Activated naive CD4-positive, alpha-beta T cell treated with anti-CD3 and anti-CD28 coated beads for 36 hours (primary cell): ENCODE data around the gene RXFP1. TPM values are rescaled to one million over a fixed set of nuclear protein-coding genes. Genes with fewer than 3 reads are reported as not detected.

Experiments
- CTCF ChIA-PET: fragments of 350-600 bp; sonication (Branson Sonifier 250); formaldehyde crosslinking; loops from one replicate; lab custom pipeline; 2021; ENCODE audit warnings: antibody characterized with exemption; lab: Charles Lee
- DNase-seq: peaks from one replicate; pipeline ENCODE4 v3.0.0-alpha.2; 2020
- H3K27ac Mint-ChIP-seq: one replicate; pipeline ENCODE4 v1.8.0; 2021; ENCODE audit warnings: mild to moderate bottlenecking, mixed read lengths
- H3K27me3 Mint-ChIP-seq: one replicate; pipeline ENCODE4 v1.8.0; 2021; ENCODE audit warnings: low read depth, mixed read lengths
- H3K36me3 Mint-ChIP-seq: one replicate; pipeline ENCODE4 v1.8.0; 2021; ENCODE audit warnings: low read depth, mixed read lengths
- H3K4me1 Mint-ChIP-seq: one replicate; pipeline ENCODE4 v1.8.0; 2021; ENCODE audit warnings: low read depth, mixed read lengths
- H3K4me3 Mint-ChIP-seq: one replicate; pipeline ENCODE4 v1.8.0; 2021; ENCODE audit warnings: mild to moderate bottlenecking, moderate library complexity, mixed read lengths
- H3K9me3 Mint-ChIP-seq: one replicate; pipeline ENCODE4 v1.8.0; 2021; ENCODE audit warnings: mixed read lengths
- intact Hi-C: fragments of 100-400 bp; cut with micrococcal nuclease; formaldehyde crosslinking; loops from one replicate; pipeline ENCODE4 v1.15.1; 2023
- total RNA-seq, 2 experiments: library from RNA; stranded (reverse); gene quantifications; one replicate each; pipeline ENCODE4 v1.2.3, GENCODE V29; 2021

RXFP1 gene
- total RNA-seq, result not detected

GRCh38 chr4:158521484-158522088 is at the start of gene RXFP1:
TSS of gene RXFP1 (plus strand) at chr4:158521882. CDS start at chr4:158521977, 95 bp downstream.
- DNase-seq, result no peak
- Mint-ChIP-seq H3K27me3 (peaks cover 9% of the 10 kb centered on the region), H3K4me3 (no peak within 1 kb of the TSS), H3K4me1 (no peaks in the 10 kb centered on the region), H3K36me3 (no peaks in the 10 kb centered on the region), H3K9me3 (no peaks in the 10 kb centered on the region), H3K27ac (no peak within 1 kb of the TSS)
- CTCF ChIA-PET, result no interaction called here
- intact Hi-C loops, result no loop called here

GRCh38 chr4:158481811-158482210 is 39.9 kb upstream of the RXFP1 start:
- Mint-ChIP-seq H3K27ac (no peak overlapping the region), H3K27me3 (no peaks in the 10 kb centered on the region), H3K4me1 (no peaks in the 10 kb centered on the region), H3K4me3 (no peak overlapping the region), H3K36me3 (no peaks in the 10 kb centered on the region), H3K9me3 (no peaks in the 10 kb centered on the region)
- CTCF ChIA-PET, result no interaction called here
- intact Hi-C loops, result no loop called here
- no peak for DNase-seq

- intact Hi-C loops, result no loop called here
- DNase-seq, result no peak
- no peak overlapping the region for H3K4me3 Mint-ChIP-seq
- peaks cover 2% of the 10 kb centered on the region for H3K9me3 Mint-ChIP-seq
- no peak overlapping the region for H3K27ac Mint-ChIP-seq
- H3K36me3 Mint-ChIP-seq, result no peaks in the 10 kb centered on the region
- H3K27me3 Mint-ChIP-seq, result peaks cover 4% of the 10 kb centered on the region
- CTCF ChIA-PET, result interaction anchor here (1.3 kb wide), 1 partner anchor 12 kb away, joined by 6 read pairs; no protein-coding TSS in a partner anchor
- no peaks in the 10 kb centered on the region for H3K4me1 Mint-ChIP-seq
These were observed 37.4 kb upstream of the RXFP1 start for GRCh38 chr4:158484173-158484885.

- CTCF ChIA-PET, result interaction anchor here (0.8 kb wide), 1 partner anchor 21 kb away, joined by 3 read pairs; no protein-coding TSS in a partner anchor
- DNase-seq, result no peak
- H3K36me3 Mint-ChIP-seq, result no peaks in the 10 kb centered on the region
- intact Hi-C loops, result loop anchor here (10.0 kb wide), 1 partner anchor 954 kb away; no protein-coding TSS in a partner anchor
- peaks cover 6% of the 10 kb centered on the region for H3K27me3 Mint-ChIP-seq
- no peak overlapping the region for H3K27ac Mint-ChIP-seq
- no peaks in the 10 kb centered on the region for H3K4me1 Mint-ChIP-seq
- H3K9me3 Mint-ChIP-seq, result peaks cover 2% of the 10 kb centered on the region
- no peak overlapping the region for H3K4me3 Mint-ChIP-seq
These were observed 31.1 kb upstream of the RXFP1 start for GRCh38 chr4:158490629-158491028.

GRCh38 chr4:158492391-158492790 is 29.3 kb upstream of the RXFP1 start:
- H3K4me1 Mint-ChIP-seq, result no peaks in the 10 kb centered on the region
- H3K27me3 Mint-ChIP-seq, result peaks cover 11% of the 10 kb centered on the region
- no peak for DNase-seq
- no peak overlapping the region for H3K4me3 Mint-ChIP-seq
- CTCF ChIA-PET, result no interaction called here
- no peaks in the 10 kb centered on the region for H3K36me3 Mint-ChIP-seq
- intact Hi-C loops, result loop anchor here (10.0 kb wide), 1 partner anchor 952 kb away; no protein-coding TSS in a partner anchor
- H3K9me3 Mint-ChIP-seq, result peaks cover 2% of the 10 kb centered on the region
- no peak overlapping the region for H3K27ac Mint-ChIP-seq

- Mint-ChIP-seq H3K27me3 (peaks cover 11% of the 10 kb centered on the region), H3K36me3 (no peaks in the 10 kb centered on the region), H3K4me1 (no peaks in the 10 kb centered on the region), H3K4me3 (no peak overlapping the region), H3K27ac (no peak overlapping the region), H3K9me3 (peaks cover 2% of the 10 kb centered on the region)
- intact Hi-C loops, result loop anchor here (1.0 to 10.0 kb wide), 6 partner anchors 83 to 949 kb away; no protein-coding TSS in a partner anchor
- DNase-seq, result peak; percentile 71
- CTCF ChIA-PET, result interaction anchor here (0.7 to 1.5 kb wide), 8 partner anchors 12 to 262 kb away, joined by 3 to 6 read pairs (median 4); no protein-coding TSS in a partner anchor
These were observed 25.5 kb upstream of the RXFP1 start for GRCh38 chr4:158496030-158496741.

GRCh38 chr4:158500054-158500453 is 21.6 kb upstream of the RXFP1 start:
- CTCF ChIA-PET, result interaction anchor here (1.0 kb wide), 1 partner anchor 58 kb away, joined by 3 read pairs; no protein-coding TSS in a partner anchor
- H3K36me3 Mint-ChIP-seq, result no peaks in the 10 kb centered on the region
- no peak for DNase-seq
- peaks cover 13% of the 10 kb centered on the region for H3K27me3 Mint-ChIP-seq
- peaks cover 7% of the 10 kb centered on the region for H3K9me3 Mint-ChIP-seq
- intact Hi-C loops, result no loop called here
- H3K4me1 Mint-ChIP-seq, result no peaks in the 10 kb centered on the region
- no peak overlapping the region for H3K27ac Mint-ChIP-seq
- H3K4me3 Mint-ChIP-seq, result no peak overlapping the region

- CTCF ChIA-PET, result interaction anchor here (1.7 kb wide), 1 partner anchor 17 kb away, joined by 6 read pairs; no protein-coding TSS in a partner anchor
- H3K4me3 Mint-ChIP-seq, result no peak overlapping the region
- no peaks in the 10 kb centered on the region for H3K27me3 Mint-ChIP-seq
- no peak for DNase-seq
- H3K36me3 Mint-ChIP-seq, result no peaks in the 10 kb centered on the region
- no peak overlapping the region for H3K27ac Mint-ChIP-seq
- no peaks in the 10 kb centered on the region for H3K4me1 Mint-ChIP-seq
- intact Hi-C loops, result no loop called here
- H3K9me3 Mint-ChIP-seq, result no peaks in the 10 kb centered on the region
These were observed 8.4 kb upstream of the RXFP1 start for GRCh38 chr4:158513256-158513655.

- no peak overlapping the region for H3K27ac Mint-ChIP-seq
- CTCF ChIA-PET, result interaction anchor here (0.7 kb wide), 1 partner anchor 1079 kb away, joined by 4 read pairs; no protein-coding TSS in a partner anchor
- H3K27me3 Mint-ChIP-seq, result peaks cover 6% of the 10 kb centered on the region
- no peak overlapping the region for H3K4me3 Mint-ChIP-seq
- intact Hi-C loops, result no loop called here
- no peaks in the 10 kb centered on the region for H3K4me1 Mint-ChIP-seq
- H3K9me3 Mint-ChIP-seq, result no peaks in the 10 kb centered on the region
- DNase-seq, result no peak
- no peaks in the 10 kb centered on the region for H3K36me3 Mint-ChIP-seq
These were observed 2.5 kb upstream of the RXFP1 start for GRCh38 chr4:158519226-158519625.

- no peak overlapping the region for H3K27ac Mint-ChIP-seq
- no peak for DNase-seq
- intact Hi-C loops, result no loop called here
- CTCF ChIA-PET, result no interaction called here
- H3K4me1 Mint-ChIP-seq, result no peaks in the 10 kb centered on the region
- H3K9me3 Mint-ChIP-seq, result no peaks in the 10 kb centered on the region
- H3K27me3 Mint-ChIP-seq, result peaks cover 11% of the 10 kb centered on the region
- H3K4me3 Mint-ChIP-seq, result no peak overlapping the region
- no peaks in the 10 kb centered on the region for H3K36me3 Mint-ChIP-seq
These were observed 2.4 kb downstream of the RXFP1 start for GRCh38 chr4:158523990-158524535.

- no peak for DNase-seq
- CTCF ChIA-PET, result no interaction called here
- no peak overlapping the region for H3K4me3 Mint-ChIP-seq
- intact Hi-C loops, result no loop called here
- no peaks in the 10 kb centered on the region for H3K36me3 Mint-ChIP-seq
- H3K27ac Mint-ChIP-seq, result no peak overlapping the region
- H3K4me1 Mint-ChIP-seq, result no peaks in the 10 kb centered on the region
- H3K9me3 Mint-ChIP-seq, result no peaks in the 10 kb centered on the region
- peaks cover 8% of the 10 kb centered on the region for H3K27me3 Mint-ChIP-seq
These were observed 5.8 kb downstream of the RXFP1 start for GRCh38 chr4:158527516-158527915.

- no peaks in the 10 kb centered on the region for H3K4me1 Mint-ChIP-seq
- CTCF ChIA-PET, result no interaction called here
- no peaks in the 10 kb centered on the region for H3K9me3 Mint-ChIP-seq
- no peak for DNase-seq
- H3K27ac Mint-ChIP-seq, result no peak overlapping the region
- H3K27me3 Mint-ChIP-seq, result peaks cover 4% of the 10 kb centered on the region
- no peaks in the 10 kb centered on the region for H3K36me3 Mint-ChIP-seq
- no peak overlapping the region for H3K4me3 Mint-ChIP-seq
- intact Hi-C loops, result no loop called here
These were observed 7.8 kb downstream of the RXFP1 start for GRCh38 chr4:158529505-158529904.
